Measurements from ENCODE around the gene MFNG. TPM values are rescaled to one million over a fixed set of nuclear protein-coding genes. Genes with fewer than 3 reads are reported as not detected.

Gene MFNG
- total RNA-seq, 1 donor from 2014 or later, result 4.7 TPM

DNA sequence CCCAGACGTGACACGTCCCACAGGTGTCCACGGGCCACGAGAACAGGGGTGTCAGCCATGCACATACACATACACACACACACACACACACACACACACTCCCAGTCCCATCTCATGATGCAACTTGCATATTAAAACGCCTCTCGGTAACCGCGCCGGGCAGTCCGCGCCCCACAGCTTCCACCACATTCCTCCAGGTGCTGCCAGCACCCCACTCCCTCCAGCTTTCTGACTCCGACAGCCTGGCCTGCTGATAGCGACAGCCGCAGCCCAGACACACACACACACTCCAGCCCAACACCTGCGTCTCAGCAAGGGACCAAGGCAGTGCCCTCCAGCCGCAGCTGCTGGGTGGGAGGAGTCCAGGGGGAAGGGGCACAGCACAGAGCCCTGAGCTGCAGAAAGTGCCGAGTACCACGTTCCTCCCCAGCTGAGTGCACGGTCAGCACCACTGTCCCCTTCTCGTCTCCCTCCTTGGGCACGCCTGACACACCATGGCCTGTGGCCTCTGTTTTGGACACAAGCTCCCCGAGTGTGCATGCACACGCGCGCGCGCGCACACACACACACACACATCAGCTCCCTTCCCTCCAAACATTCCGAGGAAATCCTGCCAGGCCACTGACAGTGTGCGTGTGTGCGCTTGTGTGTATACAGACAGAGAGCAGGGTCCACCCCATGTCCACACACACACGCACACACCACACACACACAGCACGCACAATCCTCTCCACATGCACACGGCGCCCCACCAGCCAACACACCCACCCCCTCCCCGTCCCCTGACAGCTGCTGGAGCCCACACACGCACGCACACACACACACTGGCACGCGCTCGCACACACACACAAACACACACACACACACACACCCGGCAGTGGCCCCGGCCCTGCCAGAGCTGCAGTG is 60.1 kb downstream of the MFNG start:
- no peaks in the 10 kb centered on the region for H3K36me3 Mint-ChIP-seq (ENCODE audit: low read depth)
- peaks cover 8% of the 10 kb centered on the region for H3K4me1 Mint-ChIP-seq
- no peak for DNase-seq (ENCODE audit: low read depth, low spot score)
- H3K4me3 Mint-ChIP-seq, result no peak overlapping the region
- TF ChIP-seq, protein P1, sequence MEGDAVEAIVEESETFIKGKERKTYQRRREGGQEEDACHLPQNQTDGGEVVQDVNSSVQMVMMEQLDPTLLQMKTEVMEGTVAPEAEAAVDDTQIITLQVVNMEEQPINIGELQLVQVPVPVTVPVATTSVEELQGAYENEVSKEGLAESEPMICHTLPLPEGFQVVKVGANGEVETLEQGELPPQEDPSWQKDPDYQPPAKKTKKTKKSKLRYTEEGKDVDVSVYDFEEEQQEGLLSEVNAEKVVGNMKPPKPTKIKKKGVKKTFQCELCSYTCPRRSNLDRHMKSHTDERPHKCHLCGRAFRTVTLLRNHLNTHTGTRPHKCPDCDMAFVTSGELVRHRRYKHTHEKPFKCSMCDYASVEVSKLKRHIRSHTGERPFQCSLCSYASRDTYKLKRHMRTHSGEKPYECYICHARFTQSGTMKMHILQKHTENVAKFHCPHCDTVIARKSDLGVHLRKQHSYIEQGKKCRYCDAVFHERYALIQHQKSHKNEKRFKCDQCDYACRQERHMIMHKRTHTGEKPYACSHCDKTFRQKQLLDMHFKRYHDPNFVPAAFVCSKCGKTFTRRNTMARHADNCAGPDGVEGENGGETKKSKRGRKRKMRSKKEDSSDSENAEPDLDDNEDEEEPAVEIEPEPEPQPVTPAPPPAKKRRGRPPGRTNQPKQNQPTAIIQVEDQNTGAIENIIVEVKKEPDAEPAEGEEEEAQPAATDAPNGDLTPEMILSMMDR (conservative IDR thresholded peaks at IDR 0.05), result no peak
- H3K9me3 Mint-ChIP-seq, result no peaks in the 10 kb centered on the region
- H3K27me3 Mint-ChIP-seq (ENCODE audit: low read depth), result peaks cover 81% of the 10 kb centered on the region
- H3K27ac Mint-ChIP-seq (ENCODE audit: unreplicated experiment), result no peak overlapping the region

DNA sequence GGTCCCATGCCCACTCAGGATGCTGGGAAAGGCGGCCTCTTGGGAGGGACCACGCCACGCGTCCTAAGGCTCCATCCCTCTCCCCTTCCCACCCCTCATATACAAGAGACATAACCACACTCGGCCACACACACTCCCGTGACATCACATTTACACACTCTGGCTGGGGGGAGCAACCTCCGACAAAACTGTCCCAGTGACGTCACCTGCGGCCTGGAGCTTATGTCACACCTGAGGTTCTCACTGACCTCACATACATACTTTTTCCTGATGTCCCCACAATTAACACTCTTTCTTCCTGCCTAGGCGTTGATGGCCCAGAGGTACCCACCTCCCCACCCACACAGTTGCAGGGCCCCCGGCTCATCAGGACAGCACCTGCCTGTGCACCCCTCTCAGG is 60.8 kb downstream of the MFNG start:
- Mint-ChIP-seq H3K9me3 (no peaks in the 10 kb centered on the region), H3K4me1 (peaks cover 11% of the 10 kb centered on the region), H3K27ac (ENCODE audit: unreplicated experiment) (no peak overlapping the region), H3K4me3 (no peak overlapping the region), H3K27me3 (ENCODE audit: low read depth) (peaks cover 81% of the 10 kb centered on the region), H3K36me3 (ENCODE audit: low read depth) (no peaks in the 10 kb centered on the region)
- no peak for DNase-seq (ENCODE audit: low read depth, low spot score)
- TF ChIP-seq, protein P1 (conservative IDR thresholded peaks at IDR 0.05), result no peak

DNA sequence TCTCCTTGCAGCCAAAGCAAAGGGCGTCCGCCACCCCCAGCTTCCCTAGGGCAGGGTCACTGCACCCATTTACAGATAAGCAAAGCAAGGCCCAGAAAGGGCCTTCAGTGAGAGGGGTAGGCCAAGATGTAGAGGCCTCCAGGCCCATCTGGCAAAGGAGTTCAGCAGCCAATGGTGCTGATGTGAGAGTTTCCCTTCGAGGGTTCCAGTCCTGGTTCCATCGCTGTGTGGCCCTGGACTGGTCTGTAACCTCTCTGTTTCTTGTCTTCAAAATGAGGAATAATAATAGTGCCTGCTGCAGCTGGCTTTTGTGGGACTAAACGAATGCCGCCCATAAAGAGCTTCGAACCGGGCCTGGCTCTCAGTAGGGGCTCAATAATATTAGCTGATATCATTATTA is 62.9 kb downstream of the MFNG start:
- H3K27me3 Mint-ChIP-seq (ENCODE audit: low read depth), result peaks cover 83% of the 10 kb centered on the region
- no peak overlapping the region for H3K4me3 Mint-ChIP-seq
- no peaks in the 10 kb centered on the region for H3K36me3 Mint-ChIP-seq (ENCODE audit: low read depth)
- no peak overlapping the region for H3K27ac Mint-ChIP-seq (ENCODE audit: unreplicated experiment)
- TF ChIP-seq, protein P1 (conservative IDR thresholded peaks at IDR 0.05), result no peak
- H3K4me1 Mint-ChIP-seq, result peaks cover 21% of the 10 kb centered on the region
- no peaks in the 10 kb centered on the region for H3K9me3 Mint-ChIP-seq
- DNase-seq (ENCODE audit: low read depth, low spot score), result no peak

DNA sequence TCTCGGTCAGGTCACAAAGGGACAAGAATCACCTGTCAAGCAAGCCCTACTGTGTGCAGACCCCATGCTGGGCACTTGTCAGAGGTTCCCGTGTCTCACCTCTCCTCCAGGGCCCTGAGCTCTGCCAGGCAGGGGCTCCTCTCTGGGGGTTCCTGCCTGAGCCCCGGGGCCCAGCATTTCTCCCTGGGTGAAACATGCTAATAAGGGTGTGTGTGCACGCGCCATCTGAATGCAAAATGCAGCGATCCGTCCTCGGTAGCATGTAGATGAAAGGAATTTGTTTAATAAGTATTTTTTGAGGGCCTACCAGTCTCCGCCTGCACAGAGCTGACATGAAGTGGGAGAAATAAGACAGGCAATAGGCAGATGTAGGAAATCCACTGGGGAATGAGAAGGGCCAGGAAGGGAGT is 64.7 kb downstream of the MFNG start:
- H3K27me3 Mint-ChIP-seq (ENCODE audit: low read depth), result peaks cover 82% of the 10 kb centered on the region
- H3K4me3 Mint-ChIP-seq, result peak overlapping the region; percentile 3
- no peaks in the 10 kb centered on the region for H3K36me3 Mint-ChIP-seq (ENCODE audit: low read depth)
- TF ChIP-seq, protein P1 (conservative IDR thresholded peaks at IDR 0.05), result no peak
- peaks cover 28% of the 10 kb centered on the region for H3K4me1 Mint-ChIP-seq
- no peaks in the 10 kb centered on the region for H3K9me3 Mint-ChIP-seq
- DNase-seq (ENCODE audit: low read depth, low spot score), result no peak
- H3K27ac Mint-ChIP-seq (ENCODE audit: unreplicated experiment), result no peak overlapping the region

DNA sequence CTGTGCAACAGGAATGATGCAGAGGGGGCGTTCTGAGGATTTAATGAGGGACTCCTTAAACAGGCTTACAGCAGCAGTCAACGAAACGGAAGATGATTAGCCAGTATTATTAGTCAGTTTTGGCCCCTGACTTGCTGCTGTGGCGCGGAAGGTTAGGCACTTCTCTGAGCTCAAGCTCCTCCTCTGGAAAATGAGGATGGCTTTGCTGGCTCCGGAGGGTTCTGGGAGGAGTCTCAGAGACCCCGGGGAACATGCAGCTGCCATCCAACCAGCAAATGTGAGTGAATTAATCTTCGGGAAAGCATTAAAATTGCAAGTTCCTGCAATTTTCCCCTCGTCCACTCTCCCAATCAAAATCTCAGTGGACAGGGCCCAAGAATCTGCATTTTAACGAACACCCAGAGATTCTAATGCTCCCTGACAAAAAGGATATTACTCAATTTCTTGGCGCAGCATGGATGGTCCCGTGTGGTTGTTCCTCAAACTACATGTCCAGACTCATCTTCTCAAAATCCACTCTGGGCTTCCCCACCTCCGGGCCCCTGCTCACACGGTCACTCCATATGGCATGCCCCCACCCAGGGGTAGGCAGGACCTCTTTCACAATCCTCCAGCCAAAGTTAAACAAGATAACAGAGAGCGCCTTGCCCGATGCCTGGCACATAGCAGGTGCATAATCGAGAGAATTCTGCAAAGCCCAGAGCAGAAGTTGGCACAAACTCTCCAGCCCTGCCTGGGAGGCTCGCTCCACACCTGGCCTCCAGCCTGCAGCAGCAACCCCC is 65.3 kb downstream of the MFNG start:
- Mint-ChIP-seq H3K4me1 (peaks cover 23% of the 10 kb centered on the region), H3K36me3 (ENCODE audit: low read depth) (no peaks in the 10 kb centered on the region), H3K27ac (ENCODE audit: unreplicated experiment) (no peak overlapping the region), H3K9me3 (no peaks in the 10 kb centered on the region), H3K4me3 (peak overlapping the region; percentile 86), H3K27me3 (ENCODE audit: low read depth) (peaks cover 80% of the 10 kb centered on the region)
- no peak for DNase-seq (ENCODE audit: low read depth, low spot score)
- TF ChIP-seq, protein P1 (conservative IDR thresholded peaks at IDR 0.05), result no peak
